ENCODE data around the gene WDR1.

The WDR1 gene

GRCh38 chr4:10089346-10089745 lies 27.3 kb downstream of the WDR1 start:
- TF ChIP-seq CTCF (conservative IDR thresholded peaks at IDR 0.05; ENCODE audit: control insufficient read depth, insufficient read depth, low read depth, low read length): peak; percentile 40
- no peak for DNase-seq (ENCODE audit: low read depth)
- H3K4me3 ChIP-seq (ENCODE audit: control insufficient read depth, low read depth, low read length): no peak overlapping the region

- no peak for TF ChIP-seq CTCF (conservative IDR thresholded peaks at IDR 0.05; ENCODE audit: control insufficient read depth, insufficient read depth, low read depth, low read length)
- no peak for DNase-seq (ENCODE audit: low read depth)
- H3K4me3 ChIP-seq (ENCODE audit: control insufficient read depth, low read depth, low read length): no peak overlapping the region
These were observed 28.2 kb downstream of the WDR1 start for GRCh38 chr4:10088135-10089010.

- no peak for DNase-seq (ENCODE audit: low read depth)
- TF ChIP-seq CTCF (conservative IDR thresholded peaks at IDR 0.05; ENCODE audit: control insufficient read depth, insufficient read depth, low read depth, low read length): no peak
These were observed 29.3 kb downstream of the WDR1 start for GRCh38 chr4:10087152-10087791.

GRCh38 chr4:10086506-10087120 lies 30.0 kb downstream of the WDR1 start:
- TF ChIP-seq CTCF (conservative IDR thresholded peaks at IDR 0.05; ENCODE audit: control insufficient read depth, insufficient read depth, low read depth, low read length): no peak
- DNase-seq (ENCODE audit: low read depth): no peak
- H3K4me3 ChIP-seq (ENCODE audit: control insufficient read depth, low read depth, low read length): no peak overlapping the region

More at GRCh38 chr4:10087152-10087791, 29.3 kb downstream of the WDR1 start:
- H3K4me3 ChIP-seq (ENCODE audit: control insufficient read depth, low read depth, low read length): no peak overlapping the region

GRCh38 chr4:10085828-10086505 lies 30.6 kb downstream of the WDR1 start:
- DNase-seq (ENCODE audit: low read depth): no peak
- no peak for TF ChIP-seq CTCF (conservative IDR thresholded peaks at IDR 0.05; ENCODE audit: control insufficient read depth, insufficient read depth, low read depth, low read length)
- no peak overlapping the region for H3K4me3 ChIP-seq (ENCODE audit: control insufficient read depth, low read depth, low read length)

- no peak for DNase-seq (ENCODE audit: low read depth)
- no peak overlapping the region for H3K4me3 ChIP-seq (ENCODE audit: control insufficient read depth, low read depth, low read length)
- TF ChIP-seq CTCF (conservative IDR thresholded peaks at IDR 0.05; ENCODE audit: control insufficient read depth, insufficient read depth, low read depth, low read length): no peak
These were observed 31.2 kb downstream of the WDR1 start for GRCh38 chr4:10085386-10085785.
